GM21737 (cell line): Measurements from ENCODE around the gene CLSTN2.
"Not testable (repeated sequence)": the region's sequence is repeated elsewhere in the genome, so short reads cannot be mapped to it uniquely, and the experiment has no call there.

Experiments
- ATAC-seq: cut with Tn5 transposase; IDR thresholded peaks from one replicate; pipeline ENCODE4 v1.9.1; 2021; ENCODE audit warnings: mild to moderate bottlenecking, moderate library complexity; ENCODE audit not compliant: unreplicated experiment

Gene CLSTN2

GRCh38 chr3:140403079-140403478, 468.1 kb downstream of the CLSTN2 start:
- no peak for ATAC-seq

GRCh38 chr3:140403608-140404007, 468.6 kb downstream of the CLSTN2 start:
- ATAC-seq, result no peak

- no peak for ATAC-seq
These were observed 471.7 kb downstream of the CLSTN2 start for GRCh38 chr3:140406655-140407054.

GRCh38 chr3:140408252-140408651, 473.3 kb downstream of the CLSTN2 start:
- no peak for ATAC-seq

GRCh38 chr3:140416666-140417065, 481.7 kb downstream of the CLSTN2 start:
- no peak for ATAC-seq

- no peak for ATAC-seq
These were observed 485.8 kb downstream of the CLSTN2 start for GRCh38 chr3:140420621-140421357.

- no peak for ATAC-seq
These were observed 486.9 kb downstream of the CLSTN2 start for GRCh38 chr3:140421884-140422283.

- no peak for ATAC-seq
These were observed 488.2 kb downstream of the CLSTN2 start for GRCh38 chr3:140423146-140423545.

GRCh38 chr3:140423574-140423973, 488.6 kb downstream of the CLSTN2 start:
- ATAC-seq, result not testable (repeated sequence)

GRCh38 chr3:140424211-140424610, 489.2 kb downstream of the CLSTN2 start:
- no peak for ATAC-seq

GRCh38 chr3:140424726-140425125, 489.7 kb downstream of the CLSTN2 start:
- ATAC-seq, result no peak

GRCh38 chr3:140427786-140428185, 492.8 kb downstream of the CLSTN2 start:
- no peak for ATAC-seq

- no peak for ATAC-seq
These were observed 493.4 kb downstream of the CLSTN2 start for GRCh38 chr3:140428380-140428779.

- no peak for ATAC-seq
These were observed 494.8 kb downstream of the CLSTN2 start for GRCh38 chr3:140429791-140430190.

- no peak for ATAC-seq
These were observed 495.5 kb downstream of the CLSTN2 start for GRCh38 chr3:140430494-140430893.

GRCh38 chr3:140432229-140432669, 497.3 kb downstream of the CLSTN2 start:
- ATAC-seq, result no peak

- ATAC-seq, result no peak
These were observed 498.4 kb downstream of the CLSTN2 start for GRCh38 chr3:140433431-140433830.

- ATAC-seq, result no peak
These were observed 499.4 kb downstream of the CLSTN2 start for GRCh38 chr3:140434261-140434905.

GRCh38 chr3:140436421-140436820, 501.4 kb downstream of the CLSTN2 start:
- ATAC-seq, result no peak

- ATAC-seq, result no peak
These were observed 503.9 kb downstream of the CLSTN2 start for GRCh38 chr3:140438736-140439470.

- no peak for ATAC-seq
These were observed 504.5 kb downstream of the CLSTN2 start for GRCh38 chr3:140439527-140439926.

- ATAC-seq, result no peak
These were observed 505.5 kb downstream of the CLSTN2 start for GRCh38 chr3:140440446-140440845.
